GM23338 (cell line): ENCODE measurements around the gene ZMAT5. TPM values are rescaled to one million over a fixed set of nuclear protein-coding genes. Genes with fewer than 3 reads are reported as not detected.

Experiments used
- ATAC-seq: fragments of 200-7000 bp; cut with Tn5 transposase; 3 replicates; pipeline ENCODE4 v1.9.1; 2020
- DNase-seq: peaks from one replicate; pipeline ENCODE4 v3.0.0-alpha.2; 2015; ENCODE audit warnings: low spot score
- H2AFZ ChIP-seq: fragments of 200-600 bp; sonication (generic); 2 replicates; pipeline ENCODE4 v1.8.0; 2016; ENCODE audit warnings: antibody characterized with exemption, mild to moderate bottlenecking, moderate library complexity
- H3F3A ChIP-seq: fragments of 200-600 bp; sonication (generic); replicated peaks from 2 replicates; pipeline ENCODE4 v1.8.0; 2017; ENCODE audit warnings: antibody characterized with exemption, mixed run types, low read depth
- H3K27ac ChIP-seq: fragments of 200-600 bp; sonication (generic); 2 replicates; pipeline ENCODE4 v1.6.1; 2016; ENCODE audit warnings: low read depth
- H3K27me3 ChIP-seq: fragments of 200-600 bp; sonication (generic); 2 replicates; pipeline ENCODE4 v1.8.0; 2016; ENCODE audit warnings: mild to moderate bottlenecking, mixed run types, moderate library complexity; ENCODE audit not compliant: insufficient read depth
- H3K36me3 ChIP-seq: fragments of 200-600 bp; sonication (generic); 2 replicates; pipeline ENCODE4 v1.8.0; 2016; ENCODE audit warnings: mild to moderate bottlenecking; ENCODE audit not compliant: insufficient read depth
- H3K4me1 ChIP-seq: fragments of 200-600 bp; sonication (generic); 2 replicates; pipeline ENCODE4 v1.8.0; 2016; ENCODE audit warnings: mild to moderate bottlenecking, moderate library complexity; ENCODE audit not compliant: insufficient read depth
- H3K4me2 ChIP-seq: fragments of 200-600 bp; sonication (generic); 2 replicates; pipeline ENCODE4 v1.7.1; 2017; ENCODE audit warnings: mixed run types
- H3K4me3 ChIP-seq: fragments of 200-600 bp; sonication (generic); 2 replicates; pipeline ENCODE4 v1.6.1; 2016; ENCODE audit warnings: mixed run types
- H3K79me2 ChIP-seq: fragments of 200-600 bp; sonication (generic); replicated peaks from 2 replicates; pipeline ENCODE4 v1.8.0; 2017; ENCODE audit warnings: mild to moderate bottlenecking; ENCODE audit not compliant: insufficient read depth
- H3K9me2 ChIP-seq: fragments of 200-600 bp; sonication (generic); 2 replicates; pipeline ENCODE4 v1.8.0; 2017; ENCODE audit not compliant: insufficient read depth
- H4K20me1 ChIP-seq: fragments of 200-600 bp; sonication (generic); replicated peaks from 2 replicates; pipeline ENCODE4 v1.8.0; 2017; ENCODE audit warnings: mild to moderate bottlenecking; ENCODE audit not compliant: insufficient read depth
- H3K27ac Mint-ChIP-seq: 2 replicates; pipeline ENCODE4 v1.8.0; 2020; ENCODE audit warnings: inconsistent platforms, mild to moderate bottlenecking, moderate library complexity, mixed read lengths
- H3K27me3 Mint-ChIP-seq: 3 replicates; pipeline ENCODE4 v1.8.0; 2022; ENCODE audit warnings: low read depth, mild to moderate bottlenecking, moderate library complexity, mixed read lengths, inconsistent platforms; ENCODE audit not compliant: insufficient read depth, poor library complexity
- H3K36me3 Mint-ChIP-seq: 3 replicates; pipeline ENCODE4 v1.8.0; 2021; ENCODE audit warnings: low read depth, mild to moderate bottlenecking, inconsistent platforms, moderate library complexity, mixed read lengths
- H3K4me1 Mint-ChIP-seq: 3 replicates; pipeline ENCODE4 v1.8.0; 2020; ENCODE audit warnings: mild to moderate bottlenecking, inconsistent platforms, mixed read lengths
- H3K4me3 Mint-ChIP-seq: 3 replicates; pipeline ENCODE4 v1.8.0; 2021; ENCODE audit warnings: moderate library complexity, mild to moderate bottlenecking, inconsistent platforms, mixed read lengths
- H3K9me3 Mint-ChIP-seq: 3 replicates; pipeline ENCODE4 v1.8.0; 2020; ENCODE audit warnings: moderate library complexity, mild to moderate bottlenecking, inconsistent platforms, mixed read lengths
- CREB1 ChIP-seq: fragments of 250-450 bp; sonication (Bioruptor Pico); IDR thresholded peaks from 2 replicates; pipeline ENCODE4 v1.5.0; 2020; ENCODE audit warnings: low read depth, mild to moderate bottlenecking, moderate library complexity
- EZH2 ChIP-seq: fragments of 200-600 bp; sonication (generic); IDR thresholded peaks from one replicate; pipeline ENCODE4 v1.8.0; 2017; ENCODE audit warnings: antibody characterized with exemption, mild to moderate bottlenecking, low read depth; ENCODE audit not compliant: unreplicated experiment
- NANOG ChIP-seq: IDR thresholded peaks from 2 replicates; pipeline ENCODE4 v1.6.1; 2016; ENCODE audit warnings: antibody characterized with exemption, borderline replicate concordance
- STAT1 ChIP-seq: IDR thresholded peaks from one replicate; pipeline ENCODE4 v1.6.1; 2016; ENCODE audit warnings: antibody characterized with exemption; ENCODE audit not compliant: unreplicated experiment
- ZNF114 ChIP-seq: fragments of 250-450 bp; sonication (Bioruptor Pico); IDR thresholded peaks from 2 replicates; pipeline ENCODE4 v1.5.0; 2020; ENCODE audit warnings: mild to moderate bottlenecking, moderate library complexity
- polyA plus RNA-seq: library from polyadenylated mRNA; unstranded; fragments of >200 nt; fragmentation: Nextera tagmentation; extraction: Ambion mirVana; gene quantifications from 2 replicates; pipeline ENCODE4 v1.2.1, GENCODE V29; 2016
- total RNA-seq: library from RNA; depleted of rRNA; stranded (reverse); fragments of >200 nt; shearing (Covaris generic); gene quantifications from 2 replicates; pipeline ENCODE4 v1.2.3, GENCODE V29; 2014
- TF ChIP-seq, protein P1 (sequence below): IDR thresholded peaks from 2 replicates; pipeline ENCODE4 v1.6.1; 2016; ENCODE audit warnings: antibody characterized with exemption
- TF ChIP-seq, protein P2 (sequence below): fragments of 250-450 bp; sonication (Bioruptor Pico); IDR thresholded peaks from 2 replicates; pipeline ENCODE4 v1.5.0; 2020; ENCODE audit warnings: mild to moderate bottlenecking, moderate library complexity

The ZMAT5 gene
- total and polyA plus RNA-seq, 2 experiments from 2014 or later: 14.6 to 25.4 TPM

DNA sequence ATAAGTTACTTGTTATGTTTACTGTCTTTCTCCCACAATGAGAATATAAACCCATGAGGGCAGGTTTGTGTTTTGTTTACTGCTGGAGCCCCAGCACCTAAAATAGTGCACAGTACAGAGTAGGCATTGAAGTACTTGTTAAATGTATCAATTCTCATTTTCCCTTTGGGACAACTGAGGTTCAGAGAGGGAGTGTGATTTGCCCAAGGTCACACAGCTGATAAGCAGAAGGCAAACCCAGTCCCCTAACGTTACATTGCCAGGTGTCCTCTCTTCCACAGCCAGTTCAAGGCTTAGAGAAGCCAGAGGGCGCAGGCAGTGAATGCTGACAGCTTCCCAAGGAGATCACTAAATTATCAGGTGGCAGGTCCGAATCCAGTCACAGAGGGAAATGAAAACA lies 16.8 kb downstream of the ZMAT5 start:
- Mint-ChIP-seq H3K27me3 (peaks cover 5% of the 10 kb centered on the region), H3K9me3 (no peaks in the 10 kb centered on the region; the same call in 1 of the 3 replicates), H3K4me1 (no peaks in the 10 kb centered on the region), H3K36me3 (peaks cover 3% of the 10 kb centered on the region; the same call in 1 of the 3 replicates), H3K4me3 (no peak overlapping the region), H3K27ac (no peak overlapping the region)
- Histone ChIP-seq H3K4me3 (no peak overlapping the region), H2AFZ (no peak overlapping the region), H3K9me2 (no peaks in the 10 kb centered on the region), H4K20me1 (no peaks in the 10 kb centered on the region), H3K27ac (no peak overlapping the region), H3K4me2 (no peak overlapping the region), H3F3A (no peaks in the 10 kb centered on the region), H3K27me3 (no peaks in the 10 kb centered on the region), H3K4me1 (no peaks in the 10 kb centered on the region), H3K79me2 (no peaks in the 10 kb centered on the region), H3K36me3 (no peaks in the 10 kb centered on the region)
- no peak for TF ChIP-seq CREB1 (CRISPR knock-in tag)
- ATAC-seq: no peak
- no peak for DNase-seq

DNA sequence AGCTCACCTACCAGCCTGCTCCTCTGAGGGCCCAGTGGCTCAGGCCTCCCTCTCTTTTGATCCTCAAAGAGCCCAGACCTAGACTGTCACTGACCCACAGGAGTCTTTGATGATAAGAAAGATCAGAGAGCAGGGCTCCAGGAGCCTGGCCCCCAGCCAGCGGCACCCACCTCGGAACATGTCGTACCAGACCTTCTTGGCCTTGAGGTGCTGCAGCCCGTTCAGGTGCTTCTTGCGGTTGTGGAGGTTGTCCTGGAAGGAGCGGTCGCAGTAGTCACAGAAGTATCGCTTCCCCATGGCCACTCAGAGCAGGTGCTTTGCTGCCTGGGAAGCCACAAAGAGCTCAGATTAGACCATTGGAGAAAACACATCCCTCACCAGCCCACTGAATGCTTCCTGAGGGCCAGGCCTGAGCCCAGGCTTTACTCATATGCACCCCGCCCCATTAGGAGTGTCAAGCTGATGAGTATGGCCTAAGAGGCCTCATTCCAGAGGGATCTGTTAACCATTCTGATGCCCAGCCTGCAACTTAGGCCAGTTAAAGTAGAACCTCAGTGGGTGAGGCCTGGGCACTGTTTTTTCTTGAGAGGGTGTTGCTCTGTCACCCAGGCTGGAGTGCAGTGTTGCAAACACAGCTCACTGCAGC lies 18.4 kb downstream of the ZMAT5 start:
- H3K4me3 ChIP-seq: no peak overlapping the region
- Mint-ChIP-seq H3K36me3 (peaks cover 3% of the 10 kb centered on the region; the same call in 1 of the 3 replicates), H3K4me3 (no peak overlapping the region), H3K27me3 (peaks cover 5% of the 10 kb centered on the region), H3K4me1 (no peaks in the 10 kb centered on the region), H3K27ac (no peak overlapping the region), H3K9me3 (no peaks in the 10 kb centered on the region; the same call in 1 of the 3 replicates)
- no peaks in the 10 kb centered on the region for H4K20me1 ChIP-seq
- TF ChIP-seq, protein P1, sequence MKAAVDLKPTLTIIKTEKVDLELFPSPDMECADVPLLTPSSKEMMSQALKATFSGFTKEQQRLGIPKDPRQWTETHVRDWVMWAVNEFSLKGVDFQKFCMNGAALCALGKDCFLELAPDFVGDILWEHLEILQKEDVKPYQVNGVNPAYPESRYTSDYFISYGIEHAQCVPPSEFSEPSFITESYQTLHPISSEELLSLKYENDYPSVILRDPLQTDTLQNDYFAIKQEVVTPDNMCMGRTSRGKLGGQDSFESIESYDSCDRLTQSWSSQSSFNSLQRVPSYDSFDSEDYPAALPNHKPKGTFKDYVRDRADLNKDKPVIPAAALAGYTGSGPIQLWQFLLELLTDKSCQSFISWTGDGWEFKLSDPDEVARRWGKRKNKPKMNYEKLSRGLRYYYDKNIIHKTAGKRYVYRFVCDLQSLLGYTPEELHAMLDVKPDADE: no peak
- no peaks in the 10 kb centered on the region for H3F3A ChIP-seq
- no peak overlapping the region for H2AFZ ChIP-seq
- no peaks in the 10 kb centered on the region for H3K9me2 ChIP-seq
- H3K36me3 ChIP-seq: no peaks in the 10 kb centered on the region
- no peaks in the 10 kb centered on the region for H3K27me3 ChIP-seq
- no peak overlapping the region for H3K4me2 ChIP-seq
- no peaks in the 10 kb centered on the region for H3K79me2 ChIP-seq
- H3K4me1 ChIP-seq: no peaks in the 10 kb centered on the region
- ATAC-seq (no peak), DNase-seq (no peak)
- no peak overlapping the region for H3K27ac ChIP-seq

DNA sequence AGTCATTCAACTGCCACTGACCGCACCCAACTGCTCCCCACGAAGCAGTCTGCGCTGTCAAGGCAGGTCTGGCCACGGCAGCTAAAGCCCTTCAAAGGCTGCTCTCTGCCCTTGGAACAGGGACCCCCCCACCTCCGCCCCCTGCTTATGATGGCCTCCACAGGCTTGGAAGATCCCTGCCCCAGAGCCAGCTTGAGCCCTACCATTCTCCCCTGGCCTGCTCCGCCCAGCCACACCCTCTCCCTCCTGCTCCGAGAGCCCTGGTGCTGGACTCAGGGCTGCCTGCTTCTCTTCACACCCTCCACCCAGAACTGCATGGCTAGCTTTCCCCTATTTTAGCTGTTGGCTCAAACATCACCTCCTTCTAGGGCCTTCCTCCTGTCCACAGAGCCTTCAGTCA lies 19.0 kb downstream of the ZMAT5 start:
- no peak overlapping the region for H3K4me3 Mint-ChIP-seq
- no peaks in the 10 kb centered on the region for H3K27me3 ChIP-seq
- no peaks in the 10 kb centered on the region for H3K36me3 ChIP-seq
- H3K4me2 ChIP-seq: no peak overlapping the region
- H3K9me3 Mint-ChIP-seq: no peaks in the 10 kb centered on the region; the same call in 1 of the 3 replicates
- DNase-seq (no peak), ATAC-seq (no peak)
- H2AFZ ChIP-seq: no peak overlapping the region
- H3K9me2 ChIP-seq: no peaks in the 10 kb centered on the region
- H3K27me3 Mint-ChIP-seq: peaks cover 5% of the 10 kb centered on the region
- H3K27ac ChIP-seq: no peak overlapping the region
- no peak overlapping the region for H3K27ac Mint-ChIP-seq
- H3F3A ChIP-seq: no peaks in the 10 kb centered on the region
- TF ChIP-seq NANOG (no peak), EZH2 (no peak), STAT1 (no peak), ZNF114 (CRISPR knock-in tag) (no peak), CREB1 (CRISPR knock-in tag) (no peak)
- TF ChIP-seq, protein P1: no peak
- TF ChIP-seq, protein P2, sequence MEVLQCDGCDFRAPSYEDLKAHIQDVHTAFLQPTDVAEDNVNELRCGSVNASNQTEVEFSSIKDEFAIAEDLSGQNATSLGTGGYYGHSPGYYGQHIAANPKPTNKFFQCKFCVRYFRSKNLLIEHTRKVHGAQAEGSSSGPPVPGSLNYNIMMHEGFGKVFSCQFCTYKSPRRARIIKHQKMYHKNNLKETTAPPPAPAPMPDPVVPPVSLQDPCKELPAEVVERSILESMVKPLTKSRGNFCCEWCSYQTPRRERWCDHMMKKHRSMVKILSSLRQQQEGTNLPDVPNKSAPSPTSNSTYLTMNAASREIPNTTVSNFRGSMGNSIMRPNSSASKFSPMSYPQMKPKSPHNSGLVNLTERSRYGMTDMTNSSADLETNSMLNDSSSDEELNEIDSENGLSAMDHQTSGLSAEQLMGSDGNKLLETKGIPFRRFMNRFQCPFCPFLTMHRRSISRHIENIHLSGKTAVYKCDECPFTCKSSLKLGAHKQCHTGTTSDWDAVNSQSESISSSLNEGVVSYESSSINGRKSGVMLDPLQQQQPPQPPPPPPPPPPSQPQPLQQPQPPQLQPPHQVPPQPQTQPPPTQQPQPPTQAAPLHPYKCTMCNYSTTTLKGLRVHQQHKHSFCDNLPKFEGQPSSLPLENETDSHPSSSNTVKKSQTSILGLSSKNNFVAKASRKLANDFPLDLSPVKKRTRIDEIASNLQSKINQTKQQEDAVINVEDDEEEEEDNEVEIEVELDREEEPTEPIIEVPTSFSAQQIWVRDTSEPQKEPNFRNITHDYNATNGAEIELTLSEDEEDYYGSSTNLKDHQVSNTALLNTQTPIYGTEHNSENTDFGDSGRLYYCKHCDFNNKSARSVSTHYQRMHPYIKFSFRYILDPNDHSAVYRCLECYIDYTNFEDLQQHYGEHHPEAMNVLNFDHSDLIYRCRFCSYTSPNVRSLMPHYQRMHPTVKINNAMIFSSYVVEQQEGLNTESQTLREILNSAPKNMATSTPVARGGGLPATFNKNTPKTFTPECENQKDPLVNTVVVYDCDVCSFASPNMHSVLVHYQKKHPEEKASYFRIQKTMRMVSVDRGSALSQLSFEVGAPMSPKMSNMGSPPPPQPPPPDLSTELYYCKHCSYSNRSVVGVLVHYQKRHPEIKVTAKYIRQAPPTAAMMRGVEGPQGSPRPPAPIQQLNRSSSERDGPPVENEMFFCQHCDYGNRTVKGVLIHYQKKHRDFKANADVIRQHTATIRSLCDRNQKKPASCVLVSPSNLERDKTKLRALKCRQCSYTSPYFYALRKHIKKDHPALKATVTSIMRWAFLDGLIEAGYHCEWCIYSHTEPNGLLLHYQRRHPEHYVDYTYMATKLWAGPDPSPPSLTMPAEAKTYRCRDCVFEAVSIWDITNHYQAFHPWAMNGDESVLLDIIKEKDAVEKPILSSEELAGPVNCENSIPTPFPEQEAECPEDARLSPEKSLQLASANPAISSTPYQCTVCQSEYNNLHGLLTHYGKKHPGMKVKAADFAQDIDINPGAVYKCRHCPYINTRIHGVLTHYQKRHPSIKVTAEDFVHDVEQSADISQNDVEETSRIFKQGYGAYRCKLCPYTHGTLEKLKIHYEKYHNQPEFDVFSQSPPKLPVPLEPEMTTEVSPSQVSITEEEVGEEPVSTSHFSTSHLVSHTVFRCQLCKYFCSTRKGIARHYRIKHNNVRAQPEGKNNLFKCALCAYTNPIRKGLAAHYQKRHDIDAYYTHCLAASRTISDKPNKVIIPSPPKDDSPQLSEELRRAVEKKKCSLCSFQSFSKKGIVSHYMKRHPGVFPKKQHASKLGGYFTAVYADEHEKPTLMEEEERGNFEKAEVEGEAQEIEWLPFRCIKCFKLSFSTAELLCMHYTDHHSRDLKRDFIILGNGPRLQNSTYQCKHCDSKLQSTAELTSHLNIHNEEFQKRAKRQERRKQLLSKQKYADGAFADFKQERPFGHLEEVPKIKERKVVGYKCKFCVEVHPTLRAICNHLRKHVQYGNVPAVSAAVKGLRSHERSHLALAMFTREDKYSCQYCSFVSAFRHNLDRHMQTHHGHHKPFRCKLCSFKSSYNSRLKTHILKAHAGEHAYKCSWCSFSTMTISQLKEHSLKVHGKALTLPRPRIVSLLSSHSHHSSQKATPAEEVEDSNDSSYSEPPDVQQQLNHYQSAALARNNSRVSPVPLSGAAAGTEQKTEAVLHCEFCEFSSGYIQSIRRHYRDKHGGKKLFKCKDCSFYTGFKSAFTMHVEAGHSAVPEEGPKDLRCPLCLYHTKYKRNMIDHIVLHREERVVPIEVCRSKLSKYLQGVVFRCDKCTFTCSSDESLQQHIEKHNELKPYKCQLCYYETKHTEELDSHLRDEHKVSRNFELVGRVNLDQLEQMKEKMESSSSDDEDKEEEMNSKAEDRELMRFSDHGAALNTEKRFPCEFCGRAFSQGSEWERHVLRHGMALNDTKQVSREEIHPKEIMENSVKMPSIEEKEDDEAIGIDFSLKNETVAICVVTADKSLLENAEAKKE (CRISPR knock-in tag): no peak
- H4K20me1 ChIP-seq: no peaks in the 10 kb centered on the region
- H3K36me3 Mint-ChIP-seq: peaks cover 3% of the 10 kb centered on the region; the same call in 1 of the 3 replicates
- H3K4me1 ChIP-seq: no peaks in the 10 kb centered on the region
- H3K4me1 Mint-ChIP-seq: no peaks in the 10 kb centered on the region
- no peaks in the 10 kb centered on the region for H3K79me2 ChIP-seq
- H3K4me3 ChIP-seq: no peak overlapping the region
